ENCODE results near the gene DDX25. TPM values are rescaled to one million over a fixed set of nuclear protein-coding genes. Genes with fewer than 3 reads are reported as not detected.
A peak's percentile ranks its signal among the peaks of the same experiment; 100 is the strongest.

The DDX25 gene
- total and polyA plus RNA-seq, 2 of the 8 experiments (the other 6 are each of a cell fraction or from before 2014, with no cell fraction given): 17.6 to 17.9 TPM

DNA sequence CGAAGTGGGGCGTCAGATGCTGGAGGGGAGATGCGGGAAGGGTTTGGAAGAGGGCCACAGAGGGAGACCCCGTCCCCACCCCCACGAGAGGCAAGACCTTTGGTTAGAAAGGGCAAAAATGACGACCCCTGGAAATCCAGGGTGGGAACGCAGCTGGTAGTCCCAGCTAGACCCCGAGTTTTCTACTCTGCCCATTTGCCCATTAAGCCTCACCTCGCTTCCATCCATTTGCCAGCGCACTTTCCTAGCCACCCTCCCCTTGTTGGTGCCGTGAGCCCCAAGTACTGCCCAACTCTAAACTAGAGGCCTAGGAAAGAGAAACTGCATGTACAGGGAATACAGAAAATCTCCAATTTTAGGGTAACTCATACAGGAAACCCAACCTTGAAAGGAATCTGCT lies 370 bp downstream of the DDX25 start:
- no peak overlapping the region for H2AK5ac ChIP-seq (ENCODE audit: low read depth, low read length)
- no peaks in the 10 kb centered on the region for H4K20me1 ChIP-seq (replicated peaks in 1 of 2; ENCODE audit: control insufficient read depth in 1 of 2, insufficient read depth in 2 of 2, low read length in 2 of 2)
- H3K4me2 ChIP-seq (ENCODE audit: insufficient read depth in 1 of 2, low read depth in 2 of 2, low read length in 2 of 2): peak overlapping the region; percentile 98 to 99
- TF ChIP-seq SAP30 (IDR thresholded peaks at IDR 0.05; ENCODE audit: insufficient read depth, insufficient replicate concordance, low read length) (no peak), KDM4A (IDR thresholded peaks at IDR 0.05; ENCODE audit: low read depth, low read length, severe bottlenecking) (peak; percentile 36), SUZ12 (IDR thresholded peaks at IDR 0.05; ENCODE audit: low read length) (peak; percentile 10; the same call in 1 of the 2 replicates), E2F6 (IDR thresholded peaks at IDR 0.05) (peak; percentile 32; the same call in 1 of the 2 replicates), POLR2A (IDR thresholded peaks at IDR 0.05; ENCODE audit: control extremely low read depth in 1 of 2, low read depth in 2 of 2, low read length in 2 of 2) (no peak), TAF7 (optimal IDR thresholded peaks at IDR 0.05; ENCODE audit: borderline replicate concordance, low read depth, low read length) (no peak), SIN3A (conservative IDR thresholded peaks at IDR 0.05 in 1 of 2, IDR thresholded peaks at IDR 0.05 in 1 of 2; ENCODE audit: low read depth in 1 of 2, low read length in 2 of 2) (no peak), TAF1 (IDR thresholded peaks at IDR 0.05; ENCODE audit: low read depth, low read length) (no peak), RNF2 (IDR thresholded peaks at IDR 0.05; ENCODE audit: borderline replicate concordance, low read depth, low read length, missing control alignments, poor library complexity, severe bottlenecking) (no peak), ASH2L (IDR thresholded peaks at IDR 0.05; ENCODE audit: low read length) (no peak), HDAC6 (IDR thresholded peaks at IDR 0.05; ENCODE audit: low read depth, low read length) (no peak)
- no peak overlapping the region for H3K27ac ChIP-seq (ENCODE audit: low read depth, low read length)
- no peak overlapping the region for H2BK20ac ChIP-seq (ENCODE audit: low read length)
- H3K23me2 ChIP-seq (ENCODE audit: low read depth, low read length): peaks cover 7% of the 10 kb centered on the region
- no peak for DNase-seq (ENCODE audit: low read depth in 1 of 2, low spot score in 2 of 2)
- H3K56ac ChIP-seq (replicated peaks; ENCODE audit: insufficient read length, low read depth, low read length): no peak overlapping the region
- H3K4me1 ChIP-seq (replicated peaks in 1 of 4; ENCODE audit: control insufficient read depth in 3 of 4, insufficient read depth in 4 of 4, low read length in 3 of 4): peaks cover 0 to 4% (median 0%) of the 10 kb centered on the region in 4 experiments; a peak in 2 of 7 replicates
- H3K14ac ChIP-seq (ENCODE audit: insufficient read length): no peak overlapping the region
- H2BK120ac ChIP-seq (replicated peaks; ENCODE audit: low read depth, low read length): no peak overlapping the region
- H3K79me2 ChIP-seq (ENCODE audit: control insufficient read depth in 1 of 2, insufficient read depth in 2 of 2, low read length in 2 of 2): peaks cover 0 to 22% of the 10 kb centered on the region in 2 experiments; a peak in 2 of 4 replicates
- peak overlapping the region; percentile 14 to 91 (median 20); a peak in 5 of 8 replicates for H3K4me3 ChIP-seq (ENCODE audit: extremely low read depth in 1 of 4, insufficient read depth in 2 of 4, low read depth in 3 of 4, low read length in 4 of 4)
- no peaks in the 10 kb centered on the region for H3K9me3 ChIP-seq (ENCODE audit: insufficient read depth in 2 of 2, low read depth in 1 of 2, low read length in 1 of 2)
- no peak overlapping the region; the same call in 1 of the 2 replicates for H2BK12ac ChIP-seq (ENCODE audit: low read depth, low read length)
- no peak overlapping the region for H4K91ac ChIP-seq (replicated peaks; ENCODE audit: insufficient read length, low read length)
- H3K4ac ChIP-seq (replicated peaks; ENCODE audit: insufficient read length, low read depth, low read length): no peak overlapping the region
- H4K8ac ChIP-seq (ENCODE audit: extremely low read depth, insufficient read depth, low read length): peak overlapping the region; percentile 90
- peaks cover 3 to 18% (median 12%) of the 10 kb centered on the region in 4 experiments for H3K27me3 ChIP-seq (replicated peaks in 1 of 4; ENCODE audit: control insufficient read depth in 3 of 4, extremely low read depth in 1 of 4, insufficient read depth in 3 of 4, low read length in 3 of 4)
- H2BK5ac ChIP-seq (ENCODE audit: low read depth, low read length): no peak overlapping the region
- no peak overlapping the region for H3K23ac ChIP-seq (ENCODE audit: insufficient read length)
- 68% methylated on average over 10 of the region's 11 CpGs; no CpG with 5 or more reads in 1 of the 2 experiments for WGBS, 2 experiments (ENCODE audit: extremely low coverage in 1 of 2, insufficient coverage in 1 of 2, insufficient read length in 1 of 2, insufficient replicate concordance in 2 of 2, low coverage in 1 of 2, low lambda C conversion rate in 2 of 2, missing lambda C conversion rate in 1 of 2)
- H2BK15ac ChIP-seq (ENCODE audit: low read length): no peak overlapping the region
- H3K9ac ChIP-seq (replicated peaks in 1 of 4; ENCODE audit: extremely low read depth in 1 of 4, low read depth in 3 of 4, low read length in 3 of 4): no peak overlapping the region
- ChIA-PET CTCF (ENCODE audit: partially characterized antibody) (interaction anchor here (1.5 kb wide), 1 partner anchor 17 kb away, joined by 3 read pairs; no protein-coding TSS in a partner anchor), POLR2A (ENCODE audit: partially characterized antibody) (no interaction called here)
- no peak overlapping the region for H4K5ac ChIP-seq (ENCODE audit: insufficient read length, low read depth, low read length)
- peaks cover 0 to 11% (median 3%) of the 10 kb centered on the region in 4 experiments; a peak in 6 of 8 replicates for H3K36me3 ChIP-seq (ENCODE audit: control insufficient read depth in 2 of 4, insufficient read depth in 4 of 4, low read length in 3 of 4)
- peak overlapping the region; percentile 88 for H3K18ac ChIP-seq (ENCODE audit: extremely low read depth, low read length)
- no peaks in the 10 kb centered on the region for H3K79me1 ChIP-seq (ENCODE audit: low read depth, low read length)
- FAIRE-seq: no peak
- no peak overlapping the region; the same call in 1 of the 2 replicates for H2AFZ ChIP-seq (ENCODE audit: low read length)
